Measurements from ENCODE around the gene RCBTB1. TPM values are rescaled to one million over a fixed set of nuclear protein-coding genes. Genes with fewer than 3 reads are reported as not detected.

The RCBTB1 gene
- total and polyA plus RNA-seq, 10 of the 15 experiments (the other 5 are each of a cell fraction or from before 2014, with no cell fraction given), result 5.1 to 13.5 (median 11.2) TPM

DNA sequence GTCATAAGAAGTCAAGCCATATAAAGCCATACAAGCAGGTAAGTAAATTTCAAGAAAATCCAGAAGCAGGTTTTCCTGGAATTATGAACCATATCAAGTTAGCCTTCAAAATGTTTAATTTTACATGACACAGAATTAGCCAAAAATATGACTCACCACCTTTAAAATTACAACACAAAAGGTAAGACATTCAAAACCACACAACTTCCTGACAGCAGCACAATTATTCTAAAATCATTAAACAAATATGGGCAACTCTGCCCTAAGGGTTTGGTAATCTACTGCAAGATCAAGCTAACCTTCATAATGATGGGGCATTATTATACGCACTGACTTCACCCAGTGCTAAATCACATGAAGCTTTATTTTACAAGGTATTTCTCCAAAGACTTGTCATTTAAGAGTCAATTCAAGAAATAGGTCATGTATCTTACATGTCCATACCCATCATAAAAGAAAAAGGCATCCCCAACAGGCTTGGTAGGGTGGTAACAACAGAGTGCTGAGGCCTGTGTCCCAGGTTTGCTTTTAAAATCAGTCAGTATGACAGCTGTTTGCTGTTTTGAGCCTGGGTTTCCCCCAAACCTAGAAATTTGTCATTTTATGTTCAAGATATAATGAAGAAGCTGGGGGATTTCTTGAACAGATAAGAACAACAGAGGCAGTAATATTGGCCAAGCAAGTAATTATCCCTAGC lies 15.2 kb downstream of the RCBTB1 start:
- Histone ChIP-seq H3K4me3 (no peak overlapping the region), H3K4me2 (ENCODE audit: control insufficient read depth, insufficient read depth) (no peak overlapping the region), H3K4me1 (ENCODE audit: control insufficient read depth, insufficient read depth, low read length) (peaks cover 21% of the 10 kb centered on the region), H2AFZ (ENCODE audit: control insufficient read depth, low read depth, low read length) (no peak overlapping the region), H3K27ac (ENCODE audit: control insufficient read depth, insufficient read depth) (no peak overlapping the region), H3K9ac (ENCODE audit: control insufficient read depth, insufficient read depth, low read length) (no peak overlapping the region), H3K9me3 (replicated peaks; ENCODE audit: control insufficient read depth, insufficient read depth, low read length) (no peaks in the 10 kb centered on the region), H4K20me1 (ENCODE audit: control insufficient read depth, insufficient read depth) (no peaks in the 10 kb centered on the region), H3K79me2 (ENCODE audit: control insufficient read depth, insufficient read depth, low read length) (no peaks in the 10 kb centered on the region), H3K27me3 (replicated peaks in 1 of 2; ENCODE audit: control insufficient read depth in 2 of 2, insufficient read depth in 2 of 2, low read length in 1 of 2) (no peaks in the 10 kb centered on the region), H3K36me3 (ENCODE audit: control insufficient read depth in 2 of 2, insufficient read depth in 2 of 2, low read length in 1 of 2) (peaks cover 0 to 4% of the 10 kb centered on the region in 2 experiments; a peak in 1 of 4 replicates)
- ChIA-PET CTCF (interaction anchor here (1.5 kb wide), 1 partner anchor 76 kb away, joined by 4 read pairs; no protein-coding TSS in a partner anchor), POLR2A (interaction anchor here (0.8 to 1.4 kb wide), 2 partner anchors 32 to 75 kb away, joined by 3 read pairs; partner anchors contain the start of gene PHF11), RAD21 (ENCODE audit: unreplicated experiment) (no interaction called here), SMC1A (ENCODE audit: uncharacterized antibody, unreplicated experiment) (interaction anchor here (0.7 to 1.8 kb wide), 8 partner anchors 13 to 124 kb away, joined by 3 to 5 read pairs (median 3); partner anchors contain the start of genes PHF11 and RCBTB1)
- intact Hi-C loops (cut with micrococcal nuclease; ENCODE audit: unreplicated experiment) (loop anchor here (5.0 kb wide), 1 partner anchor 63 kb away; no protein-coding TSS in a partner anchor), in situ Hi-C loops (cut with MboI) (no loop called here)
- DNase-seq (ENCODE audit: low read depth, low spot score), result no peak
- 64% methylated on average over 1 of the region's 1 CpG for WGBS (ENCODE audit: insufficient coverage, insufficient replicate concordance, low lambda C conversion rate, missing lambda C conversion rate)
- no peak for FAIRE-seq
- TF ChIP-seq CREB1 (IDR thresholded peaks at IDR 0.05; ENCODE audit: low read depth) (no peak), MEF2B (IDR thresholded peaks at IDR 0.05; ENCODE audit: partially characterized antibody, poor library complexity, severe bottlenecking) (no peak), BMI1 (IDR thresholded peaks at IDR 0.05; ENCODE audit: borderline replicate concordance) (no peak), WRNIP1 (IDR thresholded peaks at IDR 0.05; ENCODE audit: borderline replicate concordance, low read depth, low read length) (no peak), BACH1 (IDR thresholded peaks at IDR 0.05; ENCODE audit: borderline replicate concordance) (no peak), JUNB (IDR thresholded peaks at IDR 0.05) (peak; percentile 48; the same call in 1 of the 2 replicates), ZBED1 (IDR thresholded peaks at IDR 0.05; ENCODE audit: borderline replicate concordance) (no peak), EED (IDR thresholded peaks at IDR 0.05; ENCODE audit: low read depth) (no peak), ZNF207 (IDR thresholded peaks at IDR 0.05; ENCODE audit: borderline replicate concordance) (no peak), CREM (IDR thresholded peaks at IDR 0.05; ENCODE audit: low read depth) (no peak), NFIC (IDR thresholded peaks at IDR 0.05; ENCODE audit: low read depth, low read length) (no peak), SPI1 (IDR thresholded peaks at IDR 0.05; ENCODE audit: borderline replicate concordance, insufficient read depth, low read depth, low read length) (no peak), NFYA (IDR thresholded peaks at IDR 0.05; ENCODE audit: borderline replicate concordance, low read depth, low read length) (no peak), ZNF24 (IDR thresholded peaks at IDR 0.05) (peak; percentile 64; the same call in 1 of the 2 replicates), PML (IDR thresholded peaks at IDR 0.05; ENCODE audit: low read length) (0 out of 2 replicates have a peak, but pooled peaks have one; percentile 28), SIN3A (IDR thresholded peaks at IDR 0.05; ENCODE audit: low read depth, low read length) (no peak)
- TF ChIP-seq, protein P1, sequence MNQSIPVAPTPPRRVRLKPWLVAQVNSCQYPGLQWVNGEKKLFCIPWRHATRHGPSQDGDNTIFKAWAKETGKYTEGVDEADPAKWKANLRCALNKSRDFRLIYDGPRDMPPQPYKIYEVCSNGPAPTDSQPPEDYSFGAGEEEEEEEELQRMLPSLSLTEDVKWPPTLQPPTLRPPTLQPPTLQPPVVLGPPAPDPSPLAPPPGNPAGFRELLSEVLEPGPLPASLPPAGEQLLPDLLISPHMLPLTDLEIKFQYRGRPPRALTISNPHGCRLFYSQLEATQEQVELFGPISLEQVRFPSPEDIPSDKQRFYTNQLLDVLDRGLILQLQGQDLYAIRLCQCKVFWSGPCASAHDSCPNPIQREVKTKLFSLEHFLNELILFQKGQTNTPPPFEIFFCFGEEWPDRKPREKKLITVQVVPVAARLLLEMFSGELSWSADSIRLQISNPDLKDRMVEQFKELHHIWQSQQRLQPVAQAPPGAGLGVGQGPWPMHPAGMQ (IDR thresholded peaks at IDR 0.05; ENCODE audit: borderline replicate concordance), result no peak
- TF ChIP-seq, protein P2, sequence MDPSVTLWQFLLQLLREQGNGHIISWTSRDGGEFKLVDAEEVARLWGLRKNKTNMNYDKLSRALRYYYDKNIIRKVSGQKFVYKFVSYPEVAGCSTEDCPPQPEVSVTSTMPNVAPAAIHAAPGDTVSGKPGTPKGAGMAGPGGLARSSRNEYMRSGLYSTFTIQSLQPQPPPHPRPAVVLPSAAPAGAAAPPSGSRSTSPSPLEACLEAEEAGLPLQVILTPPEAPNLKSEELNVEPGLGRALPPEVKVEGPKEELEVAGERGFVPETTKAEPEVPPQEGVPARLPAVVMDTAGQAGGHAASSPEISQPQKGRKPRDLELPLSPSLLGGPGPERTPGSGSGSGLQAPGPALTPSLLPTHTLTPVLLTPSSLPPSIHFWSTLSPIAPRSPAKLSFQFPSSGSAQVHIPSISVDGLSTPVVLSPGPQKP (IDR thresholded peaks at IDR 0.05; ENCODE audit: low read depth, low read length), result no peak
- BruUV-seq (replicated peaks), result no TSS peak
- peak; percentile 78 for ATAC-seq

Measured in GM12878 (cell line).